Fibroblast of lung (primary cell): ENCODE data around the gene DCAF11. TPM values are rescaled to one million over a fixed set of nuclear protein-coding genes. Genes with fewer than 3 reads are reported as not detected.

Experiments
- DNase-seq, 2 donors: peaks; one replicate each; pipeline versions ENCODE4 v3.0.0 to v3.0.0-alpha.2; 2010; ENCODE audit warnings: low read depth in 2 of 2
- H2AFZ ChIP-seq: 2 replicates; pipeline ENCODE4 v1.5.1; 2012; ENCODE audit warnings: low read length, control low read depth, inconsistent platforms
- H3K27ac ChIP-seq: 2 replicates; pipeline ENCODE4 v1.5.1; 2011; ENCODE audit warnings: low read length, control low read depth; ENCODE audit not compliant: insufficient read depth
- H3K27me3 ChIP-seq: 2 replicates; pipeline ENCODE4 v1.5.1; 2011; ENCODE audit warnings: mild to moderate bottlenecking, low read length; ENCODE audit not compliant: control insufficient read depth, insufficient read depth
- H3K36me3 ChIP-seq: 2 replicates; pipeline ENCODE4 v1.5.1; 2011; ENCODE audit warnings: low read length; ENCODE audit not compliant: control insufficient read depth, insufficient read depth
- H3K4me1 ChIP-seq: 2 replicates; pipeline ENCODE4 v1.5.1; 2011; ENCODE audit warnings: low read length; ENCODE audit not compliant: control insufficient read depth, insufficient read depth; ENCODE audit errors: extremely low read depth
- H3K4me2 ChIP-seq: 2 replicates; pipeline ENCODE4 v1.5.1; 2011; ENCODE audit warnings: low read length, control low read depth; ENCODE audit not compliant: insufficient read depth; ENCODE audit errors: extremely low read depth
- H3K4me3 ChIP-seq, 4 experiments: fragments of 200-600 bp in 1 of 4; sonication (generic) in 1 of 4; replicated peaks in 1 of 4; 2 replicates each; pipeline ENCODE4 v1.5.1; 2011 to 2016; ENCODE audit warnings: low read length in 4 of 4, low read depth in 3 of 4, mild to moderate bottlenecking in 3 of 4, control low read depth in 2 of 4, inconsistent platforms in 1 of 4, mixed read lengths in 1 of 4; ENCODE audit not compliant: insufficient read depth in 1 of 4; ENCODE audit errors: control extremely low read depth in 1 of 4
- H3K79me2 ChIP-seq: 2 replicates; pipeline ENCODE4 v1.5.1; 2012; ENCODE audit warnings: mild to moderate bottlenecking, low read length, inconsistent platforms; ENCODE audit not compliant: control insufficient read depth, insufficient read depth
- H3K9ac ChIP-seq: 2 replicates; pipeline ENCODE4 v1.5.1; 2011; ENCODE audit warnings: mild to moderate bottlenecking, low read length, control low read depth; ENCODE audit not compliant: insufficient read depth
- H3K9me3 ChIP-seq: 2 replicates; pipeline ENCODE4 v1.5.1; 2012; ENCODE audit warnings: low read depth, low read length; ENCODE audit not compliant: control insufficient read depth, insufficient read depth
- H4K20me1 ChIP-seq: 2 replicates; pipeline ENCODE4 v1.5.1; 2011; ENCODE audit warnings: low read length; ENCODE audit not compliant: control insufficient read depth, insufficient read depth; ENCODE audit errors: extremely low read depth
- EZH2 ChIP-seq: IDR thresholded peaks from 2 replicates; pipeline ENCODE4 v1.5.1; 2012; ENCODE audit warnings: low read length, control low read depth, mild to moderate bottlenecking; ENCODE audit errors: missing control alignments
- polyA plus RNA-seq, 2 donors: library from polyadenylated mRNA; depleted of rRNA in 1 of 2; stranded (reverse) in 1 of 2; unstranded in 1 of 2; fragments of >200 nt; gene quantifications; 2 replicates each; pipeline ENCODE4 v1.2.1, GENCODE V29; 2011 to 2012; ENCODE audit warnings: missing spikeins in 1 of 2
- total RNA-seq: library from RNA; depleted of rRNA; stranded (reverse); fragments of >200 nt; gene quantifications from 2 replicates; pipeline ENCODE4 v1.2.1, GENCODE V29; 2014
- TF ChIP-seq, protein P1 (sequence below), 2 donors: IDR thresholded peaks in 1 of 2; conservative IDR thresholded peaks in 1 of 2; 1 replicate in 1 of 2; 2 replicates in 1 of 2; pipeline ENCODE4 v1.5.1; 2011 to 2012; ENCODE audit warnings: low read length in 2 of 2, control low read depth in 1 of 2, inconsistent platforms in 1 of 2, low read depth in 1 of 2, mild to moderate bottlenecking in 1 of 2

DCAF11 gene
- total and polyA plus RNA-seq, 2 donors (not counting 1 experiment from before 2014, with no cell fraction given), result 18.4 to 68.0 TPM

DNA sequence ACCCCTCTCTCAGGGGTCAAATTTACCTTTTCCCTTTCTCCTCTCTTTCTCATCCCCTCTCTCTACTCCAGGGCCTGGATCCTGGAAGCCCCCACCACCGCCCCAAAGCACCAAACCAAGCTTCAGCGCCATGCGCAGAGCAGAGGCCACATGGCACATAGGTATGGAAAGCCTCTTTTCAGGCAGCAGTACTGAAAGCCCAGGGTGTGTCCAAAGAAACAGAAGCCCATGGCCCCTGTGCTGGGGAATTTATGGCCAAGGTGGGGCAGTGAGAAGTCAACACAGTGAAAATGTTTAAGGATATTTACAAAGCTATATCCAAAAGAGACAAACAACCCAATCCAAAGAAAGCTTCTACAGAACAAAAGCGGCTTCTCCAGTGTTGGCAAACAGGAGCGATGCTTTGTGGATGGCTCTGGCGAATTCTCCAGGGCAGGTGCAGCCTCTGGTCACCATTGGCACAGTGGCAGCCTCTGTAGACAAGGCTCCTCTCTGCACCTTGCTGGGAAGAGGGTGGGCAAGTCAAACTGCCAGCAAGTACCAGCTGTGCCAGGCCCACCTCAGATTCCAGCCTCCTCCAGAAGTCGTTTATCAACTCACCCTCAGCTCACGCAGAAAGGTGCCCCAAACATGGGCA, 48.0 kb upstream of the DCAF11 start:
- H3K27ac ChIP-seq, result no peak overlapping the region
- no peak overlapping the region for H3K9ac ChIP-seq
- no peak overlapping the region for H2AFZ ChIP-seq
- no peaks in the 10 kb centered on the region for H4K20me1 ChIP-seq
- TF ChIP-seq EZH2, result no peak
- TF ChIP-seq, protein P1, sequence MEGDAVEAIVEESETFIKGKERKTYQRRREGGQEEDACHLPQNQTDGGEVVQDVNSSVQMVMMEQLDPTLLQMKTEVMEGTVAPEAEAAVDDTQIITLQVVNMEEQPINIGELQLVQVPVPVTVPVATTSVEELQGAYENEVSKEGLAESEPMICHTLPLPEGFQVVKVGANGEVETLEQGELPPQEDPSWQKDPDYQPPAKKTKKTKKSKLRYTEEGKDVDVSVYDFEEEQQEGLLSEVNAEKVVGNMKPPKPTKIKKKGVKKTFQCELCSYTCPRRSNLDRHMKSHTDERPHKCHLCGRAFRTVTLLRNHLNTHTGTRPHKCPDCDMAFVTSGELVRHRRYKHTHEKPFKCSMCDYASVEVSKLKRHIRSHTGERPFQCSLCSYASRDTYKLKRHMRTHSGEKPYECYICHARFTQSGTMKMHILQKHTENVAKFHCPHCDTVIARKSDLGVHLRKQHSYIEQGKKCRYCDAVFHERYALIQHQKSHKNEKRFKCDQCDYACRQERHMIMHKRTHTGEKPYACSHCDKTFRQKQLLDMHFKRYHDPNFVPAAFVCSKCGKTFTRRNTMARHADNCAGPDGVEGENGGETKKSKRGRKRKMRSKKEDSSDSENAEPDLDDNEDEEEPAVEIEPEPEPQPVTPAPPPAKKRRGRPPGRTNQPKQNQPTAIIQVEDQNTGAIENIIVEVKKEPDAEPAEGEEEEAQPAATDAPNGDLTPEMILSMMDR (conservative IDR thresholded peaks at IDR 0.05 in 1 of 2, IDR thresholded peaks at IDR 0.05 in 1 of 2; ENCODE audit: low read depth in 1 of 2, low read length in 2 of 2), result no peak
- H3K4me3 ChIP-seq, result no peak overlapping the region
- H3K27me3 ChIP-seq, result peaks cover 4% of the 10 kb centered on the region
- no peaks in the 10 kb centered on the region for H3K4me1 ChIP-seq
- no peak overlapping the region for H3K4me2 ChIP-seq
- H3K9me3 ChIP-seq, result no peaks in the 10 kb centered on the region
- no peaks in the 10 kb centered on the region for H3K79me2 ChIP-seq
- no peak for DNase-seq
- H3K36me3 ChIP-seq, result no peaks in the 10 kb centered on the region

DNA sequence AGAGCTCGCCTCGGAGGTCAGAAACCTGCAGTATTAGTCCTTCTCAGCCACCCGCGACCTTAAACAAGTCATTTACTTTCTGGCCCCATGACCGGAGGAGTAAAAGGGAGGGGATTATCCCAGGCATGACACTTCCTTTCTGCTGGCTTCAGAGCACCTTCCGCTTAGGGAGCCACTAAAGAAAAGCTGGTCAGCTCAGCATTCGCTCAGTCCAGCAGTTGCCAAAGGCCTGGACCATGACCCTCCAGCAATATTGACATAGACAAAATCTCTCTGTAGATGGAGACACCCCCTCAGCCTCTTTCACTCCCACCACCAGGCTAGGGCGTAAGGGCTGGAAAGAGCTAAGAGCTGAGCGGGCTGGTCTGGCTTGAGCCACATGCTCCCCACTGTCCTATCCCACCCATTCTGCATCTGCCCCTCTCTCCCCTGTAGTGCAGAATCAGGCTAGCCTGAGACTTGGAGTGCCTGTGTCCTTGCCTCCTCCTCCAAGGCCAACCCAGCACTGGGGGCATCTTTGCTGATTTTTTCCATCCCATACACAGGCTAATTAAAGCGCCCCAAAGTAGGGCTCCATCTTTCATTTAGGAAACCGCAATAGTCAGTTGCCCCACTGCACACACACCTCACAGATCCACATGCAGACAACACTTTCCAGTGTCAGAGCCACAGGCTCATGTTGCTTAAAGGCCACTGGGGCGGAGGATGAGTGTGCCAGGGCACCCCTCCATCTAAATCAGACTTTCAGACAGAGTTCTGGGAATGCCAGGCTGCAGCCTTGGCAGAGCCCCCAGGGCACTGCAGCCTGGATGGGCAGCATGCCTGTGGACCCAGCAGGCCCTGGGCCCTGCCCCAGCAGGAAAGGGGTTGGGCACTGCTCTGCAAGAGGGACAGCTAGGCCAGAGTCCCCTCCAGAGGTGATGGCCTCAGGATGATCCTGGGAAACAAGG, 47.2 kb upstream of the DCAF11 start:
- no peak for DNase-seq
- no peak overlapping the region for H3K27ac ChIP-seq
- no peak overlapping the region for H3K9ac ChIP-seq
- H3K9me3 ChIP-seq, result no peaks in the 10 kb centered on the region
- no peaks in the 10 kb centered on the region for H4K20me1 ChIP-seq
- no peaks in the 10 kb centered on the region for H3K36me3 ChIP-seq
- peaks cover 6% of the 10 kb centered on the region for H3K27me3 ChIP-seq
- H3K79me2 ChIP-seq, result no peaks in the 10 kb centered on the region
- TF ChIP-seq, protein P1 (conservative IDR thresholded peaks at IDR 0.05 in 1 of 2, IDR thresholded peaks at IDR 0.05 in 1 of 2; ENCODE audit: low read depth in 1 of 2, low read length in 2 of 2), result no peak
- no peak for TF ChIP-seq EZH2
- no peaks in the 10 kb centered on the region for H3K4me1 ChIP-seq
- no peak overlapping the region for H3K4me3 ChIP-seq
- no peak overlapping the region for H3K4me2 ChIP-seq
- H2AFZ ChIP-seq, result no peak overlapping the region

DNA sequence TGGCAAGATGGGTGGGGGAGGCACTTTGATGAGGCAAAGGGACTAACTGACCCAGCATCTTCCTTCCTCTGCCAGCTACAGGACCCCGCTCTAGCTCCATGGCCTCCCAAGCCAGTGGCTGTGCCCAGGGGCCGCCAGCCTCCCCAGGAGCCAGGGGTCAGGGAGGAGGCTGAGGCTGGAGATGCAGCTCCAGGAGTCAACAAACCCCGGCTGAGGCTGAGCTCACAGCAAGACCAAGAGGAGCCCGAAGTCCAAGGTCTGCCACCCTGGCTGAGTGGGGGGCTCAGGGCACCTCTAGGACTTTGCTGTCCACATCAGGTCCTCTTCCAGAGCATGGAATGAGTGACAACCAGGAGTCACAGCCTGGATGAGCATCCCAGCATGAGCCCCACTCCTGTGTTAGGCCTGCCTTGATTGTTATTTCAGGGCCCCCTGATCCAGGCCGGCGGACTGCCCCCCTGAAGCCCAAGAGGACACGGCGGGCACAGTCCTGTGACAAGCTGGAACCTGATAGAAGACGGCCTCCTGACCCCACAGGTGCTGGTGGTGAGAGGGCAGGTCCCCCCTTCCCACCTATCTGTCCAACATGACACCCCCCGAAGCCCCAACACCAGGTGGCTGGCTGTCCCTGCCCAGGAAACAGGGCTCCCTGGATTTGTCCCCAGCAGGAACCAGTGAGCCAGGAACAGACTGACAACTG, 45.7 kb upstream of the DCAF11 start:
- no peak for TF ChIP-seq EZH2
- TF ChIP-seq, protein P1 (conservative IDR thresholded peaks at IDR 0.05 in 1 of 2, IDR thresholded peaks at IDR 0.05 in 1 of 2; ENCODE audit: low read depth in 1 of 2, low read length in 2 of 2), result no peak
- DNase-seq, result no peak
- Histone ChIP-seq H3K79me2 (no peaks in the 10 kb centered on the region), H3K4me1 (no peaks in the 10 kb centered on the region), H4K20me1 (no peaks in the 10 kb centered on the region), H3K4me3 (no peak overlapping the region), H2AFZ (no peak overlapping the region), H3K27me3 (peaks cover 9% of the 10 kb centered on the region), H3K36me3 (no peaks in the 10 kb centered on the region), H3K9me3 (no peaks in the 10 kb centered on the region), H3K4me2 (no peak overlapping the region), H3K27ac (no peak overlapping the region), H3K9ac (no peak overlapping the region)
